ENCODE data around the gene ATP8A2. TPM values are rescaled to one million over a fixed set of nuclear protein-coding genes. Genes with fewer than 3 reads are reported as not detected.
"Not testable (repeated sequence)": the region's sequence is repeated elsewhere in the genome, so short reads cannot be mapped to it uniquely, and the experiment has no call there.

The ATP8A2 gene
- total RNA-seq, 2 donors from 2014 or later = 0.67 to 0.74 TPM

GRCh38 chr13:25790137-25790536, 418.4 kb downstream of the ATP8A2 start:
- H3K4me1 Mint-ChIP-seq (ENCODE audit: low read depth); H3K27ac Mint-ChIP-seq; H3K9me3 Mint-ChIP-seq; H3K27me3 Mint-ChIP-seq (ENCODE audit: low read depth); ATAC-seq (replicated peaks in 1 of 2); H3K36me3 Mint-ChIP-seq (ENCODE audit: insufficient read depth in 2 of 2); DNase-seq; H3K4me3 Mint-ChIP-seq: not testable (repeated sequence)

GRCh38 chr13:25795277-25795676, 423.5 kb downstream of the ATP8A2 start:
- H3K4me3 Mint-ChIP-seq = no peak overlapping the region
- H3K4me1 Mint-ChIP-seq (ENCODE audit: low read depth) = no peaks in the 10 kb centered on the region
- ATAC-seq (replicated peaks in 1 of 2) (no peak), DNase-seq (no peak)
- no peak overlapping the region for H3K27ac Mint-ChIP-seq
- H3K9me3 Mint-ChIP-seq = no peaks in the 10 kb centered on the region
- peaks cover under 1% of the 10 kb centered on the region for H3K27me3 Mint-ChIP-seq (ENCODE audit: low read depth)
- no peaks in the 10 kb centered on the region for H3K36me3 Mint-ChIP-seq (ENCODE audit: insufficient read depth in 2 of 2)

- H3K27ac Mint-ChIP-seq = no peak overlapping the region
- H3K4me3 Mint-ChIP-seq = no peak overlapping the region
- H3K27me3 Mint-ChIP-seq (ENCODE audit: low read depth) = peaks cover 13% of the 10 kb centered on the region
- H3K9me3 Mint-ChIP-seq = no peaks in the 10 kb centered on the region
- H3K4me1 Mint-ChIP-seq (ENCODE audit: low read depth) = no peaks in the 10 kb centered on the region
- no peak for DNase-seq
- no peaks in the 10 kb centered on the region for H3K36me3 Mint-ChIP-seq (ENCODE audit: insufficient read depth in 2 of 2)
- ATAC-seq (replicated peaks in 1 of 2) = no peak
Observed at GRCh38 chr13:25796474-25796873, 424.7 kb downstream of the ATP8A2 start.

- Mint-ChIP-seq H3K27me3 (ENCODE audit: low read depth) (peaks cover 21% of the 10 kb centered on the region), H3K4me3 (no peak overlapping the region), H3K9me3 (peaks cover 0 to 2% of the 10 kb centered on the region in 2 donors), H3K4me1 (ENCODE audit: low read depth) (no peaks in the 10 kb centered on the region), H3K27ac (no peak overlapping the region), H3K36me3 (ENCODE audit: insufficient read depth in 2 of 2) (no peaks in the 10 kb centered on the region)
- DNase-seq = no peak
- ATAC-seq (replicated peaks in 1 of 2) = no peak
Observed at GRCh38 chr13:25798998-25799397, 427.2 kb downstream of the ATP8A2 start.

- no peak overlapping the region for H3K27ac Mint-ChIP-seq
- no peak for DNase-seq
- peaks cover 0 to 2% of the 10 kb centered on the region in 2 donors for H3K9me3 Mint-ChIP-seq
- no peaks in the 10 kb centered on the region for H3K36me3 Mint-ChIP-seq (ENCODE audit: insufficient read depth in 2 of 2)
- H3K4me3 Mint-ChIP-seq = no peak overlapping the region
- peaks cover 22% of the 10 kb centered on the region for H3K27me3 Mint-ChIP-seq (ENCODE audit: low read depth)
- ATAC-seq (replicated peaks in 1 of 2) = no peak
- H3K4me1 Mint-ChIP-seq (ENCODE audit: low read depth) = peaks cover under 1% of the 10 kb centered on the region
Observed at GRCh38 chr13:25800523-25800922, 428.7 kb downstream of the ATP8A2 start.

- Mint-ChIP-seq H3K4me3 (no peak overlapping the region), H3K4me1 (ENCODE audit: low read depth) (peaks cover 9% of the 10 kb centered on the region), H3K36me3 (ENCODE audit: insufficient read depth in 2 of 2) (peaks cover 1 to 3% of the 10 kb centered on the region in 2 donors), H3K9me3 (peaks cover 2 to 3% of the 10 kb centered on the region in 2 donors), H3K27ac (no peak overlapping the region), H3K27me3 (ENCODE audit: low read depth) (peaks cover 22% of the 10 kb centered on the region)
- ATAC-seq (replicated peaks in 1 of 2) (no peak), DNase-seq (no peak)
Observed at GRCh38 chr13:25802579-25802978, 430.8 kb downstream of the ATP8A2 start.

- H3K27ac Mint-ChIP-seq = no peak overlapping the region
- DNase-seq (no peak), ATAC-seq (replicated peaks in 1 of 2) (no peak)
- peaks cover 9% of the 10 kb centered on the region for H3K4me1 Mint-ChIP-seq (ENCODE audit: low read depth)
- H3K27me3 Mint-ChIP-seq (ENCODE audit: low read depth) = peaks cover 22% of the 10 kb centered on the region
- H3K4me3 Mint-ChIP-seq = no peak overlapping the region
- peaks cover 2 to 4% of the 10 kb centered on the region in 2 donors for H3K9me3 Mint-ChIP-seq
- H3K36me3 Mint-ChIP-seq (ENCODE audit: insufficient read depth in 2 of 2) = peaks cover 1 to 5% of the 10 kb centered on the region in 2 donors
Observed at GRCh38 chr13:25803641-25804040, 431.9 kb downstream of the ATP8A2 start.

- Mint-ChIP-seq H3K36me3 (ENCODE audit: insufficient read depth in 2 of 2) (peaks cover 3 to 8% of the 10 kb centered on the region in 2 donors), H3K27me3 (ENCODE audit: low read depth) (peaks cover 18% of the 10 kb centered on the region), H3K27ac (no peak overlapping the region), H3K9me3 (peaks cover 4% of the 10 kb centered on the region in 2 donors), H3K4me1 (ENCODE audit: low read depth) (peaks cover 9% of the 10 kb centered on the region), H3K4me3 (no peak overlapping the region)
- peak; percentile 69 to 77 for ATAC-seq (replicated peaks in 1 of 2)
- no peak for DNase-seq
Observed at GRCh38 chr13:25806264-25806974, 434.6 kb downstream of the ATP8A2 start.

- peaks cover 6 to 12% of the 10 kb centered on the region in 2 donors for H3K36me3 Mint-ChIP-seq (ENCODE audit: insufficient read depth in 2 of 2)
- ATAC-seq (replicated peaks in 1 of 2) (no peak), DNase-seq (no peak)
- no peak overlapping the region for H3K27ac Mint-ChIP-seq
- peaks cover 7% of the 10 kb centered on the region in 2 donors for H3K9me3 Mint-ChIP-seq
- H3K27me3 Mint-ChIP-seq (ENCODE audit: low read depth) = peaks cover 16% of the 10 kb centered on the region
- H3K4me1 Mint-ChIP-seq (ENCODE audit: low read depth) = peaks cover 9% of the 10 kb centered on the region
- no peak overlapping the region for H3K4me3 Mint-ChIP-seq
Observed at GRCh38 chr13:25807562-25807961, 435.8 kb downstream of the ATP8A2 start.

- Mint-ChIP-seq H3K36me3 (ENCODE audit: insufficient read depth in 2 of 2) (peaks cover 5 to 9% of the 10 kb centered on the region in 2 donors), H3K27me3 (ENCODE audit: low read depth) (peaks cover 8% of the 10 kb centered on the region), H3K4me3 (no peak overlapping the region), H3K9me3 (peaks cover 7 to 8% of the 10 kb centered on the region in 2 donors), H3K27ac (no peak overlapping the region), H3K4me1 (ENCODE audit: low read depth) (no peaks in the 10 kb centered on the region)
- ATAC-seq (replicated peaks in 1 of 2) (no peak), DNase-seq (no peak)
Observed at GRCh38 chr13:25811506-25811905, 439.7 kb downstream of the ATP8A2 start.

- no peaks in the 10 kb centered on the region for H3K4me1 Mint-ChIP-seq (ENCODE audit: low read depth)
- no peak for DNase-seq
- no peak for ATAC-seq (replicated peaks in 1 of 2)
- peaks cover 4 to 5% of the 10 kb centered on the region in 2 donors for H3K9me3 Mint-ChIP-seq
- no peak overlapping the region for H3K27ac Mint-ChIP-seq
- no peak overlapping the region for H3K4me3 Mint-ChIP-seq
- peaks cover 3 to 5% of the 10 kb centered on the region in 2 donors for H3K36me3 Mint-ChIP-seq (ENCODE audit: insufficient read depth in 2 of 2)
- H3K27me3 Mint-ChIP-seq (ENCODE audit: low read depth) = no peaks in the 10 kb centered on the region
Observed at GRCh38 chr13:25816239-25816638, 444.5 kb downstream of the ATP8A2 start.

GRCh38 chr13:25819856-25820530, 448.2 kb downstream of the ATP8A2 start:
- Mint-ChIP-seq H3K27ac (no peak overlapping the region), H3K36me3 (ENCODE audit: insufficient read depth in 2 of 2) (no peaks in the 10 kb centered on the region), H3K27me3 (ENCODE audit: low read depth) (no peaks in the 10 kb centered on the region), H3K4me1 (ENCODE audit: low read depth) (no peaks in the 10 kb centered on the region), H3K9me3 (peaks cover 0 to 4% of the 10 kb centered on the region in 2 donors), H3K4me3 (no peak overlapping the region)
- DNase-seq (no peak), ATAC-seq (replicated peaks in 1 of 2) (no peak)

GRCh38 chr13:25821776-25822175, 450.0 kb downstream of the ATP8A2 start:
- ATAC-seq (replicated peaks in 1 of 2) (no peak), DNase-seq (no peak)
- Mint-ChIP-seq H3K27me3 (ENCODE audit: low read depth) (no peaks in the 10 kb centered on the region), H3K4me1 (ENCODE audit: low read depth) (no peaks in the 10 kb centered on the region), H3K4me3 (no peak overlapping the region), H3K36me3 (ENCODE audit: insufficient read depth in 2 of 2) (no peaks in the 10 kb centered on the region), H3K9me3 (peaks cover 0 to 4% of the 10 kb centered on the region in 2 donors), H3K27ac (no peak overlapping the region)
